Measurements from ENCODE around the gene CFD.

DNA sequence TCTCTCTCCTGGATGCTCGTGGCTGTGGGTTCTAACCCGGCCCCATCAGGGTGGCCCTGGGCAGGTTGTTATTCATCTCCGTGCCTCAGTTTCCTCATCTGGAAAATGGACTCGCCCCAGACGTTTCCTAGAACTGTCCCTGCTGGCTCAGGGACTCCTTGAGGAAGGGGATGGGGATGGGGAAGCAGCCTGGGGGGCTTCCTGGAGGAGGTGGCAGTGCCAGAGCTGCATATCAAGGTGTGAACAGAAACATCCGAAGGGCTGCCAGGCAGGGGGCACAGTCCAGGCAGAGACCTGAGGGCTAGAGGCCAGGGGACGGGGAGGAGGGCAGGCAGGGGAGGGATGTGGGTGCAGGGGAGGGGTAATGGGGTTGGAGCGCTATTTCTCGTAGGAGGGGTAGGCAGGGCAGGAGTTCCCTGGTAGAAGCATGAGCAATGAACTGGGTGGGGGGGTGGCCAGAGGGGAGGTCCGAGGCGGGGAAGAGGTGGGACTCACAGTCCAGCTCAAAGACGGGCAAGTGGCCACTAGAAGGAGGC, 11.0 kb upstream of the CFD start:
- TF ChIP-seq, protein P1, sequence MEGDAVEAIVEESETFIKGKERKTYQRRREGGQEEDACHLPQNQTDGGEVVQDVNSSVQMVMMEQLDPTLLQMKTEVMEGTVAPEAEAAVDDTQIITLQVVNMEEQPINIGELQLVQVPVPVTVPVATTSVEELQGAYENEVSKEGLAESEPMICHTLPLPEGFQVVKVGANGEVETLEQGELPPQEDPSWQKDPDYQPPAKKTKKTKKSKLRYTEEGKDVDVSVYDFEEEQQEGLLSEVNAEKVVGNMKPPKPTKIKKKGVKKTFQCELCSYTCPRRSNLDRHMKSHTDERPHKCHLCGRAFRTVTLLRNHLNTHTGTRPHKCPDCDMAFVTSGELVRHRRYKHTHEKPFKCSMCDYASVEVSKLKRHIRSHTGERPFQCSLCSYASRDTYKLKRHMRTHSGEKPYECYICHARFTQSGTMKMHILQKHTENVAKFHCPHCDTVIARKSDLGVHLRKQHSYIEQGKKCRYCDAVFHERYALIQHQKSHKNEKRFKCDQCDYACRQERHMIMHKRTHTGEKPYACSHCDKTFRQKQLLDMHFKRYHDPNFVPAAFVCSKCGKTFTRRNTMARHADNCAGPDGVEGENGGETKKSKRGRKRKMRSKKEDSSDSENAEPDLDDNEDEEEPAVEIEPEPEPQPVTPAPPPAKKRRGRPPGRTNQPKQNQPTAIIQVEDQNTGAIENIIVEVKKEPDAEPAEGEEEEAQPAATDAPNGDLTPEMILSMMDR (conservative IDR thresholded peaks at IDR 0.05; ENCODE audit: low read length), result no peak
- no peak for TF ChIP-seq EZH2phosphoT487 (IDR thresholded peaks at IDR 0.05; ENCODE audit: borderline replicate concordance, low read depth, low read length)
